ENCODE data around the gene TRIO. TPM values are rescaled to one million over a fixed set of nuclear protein-coding genes. Genes with fewer than 3 reads are reported as not detected.

Gene TRIO
- total RNA-seq, 1 donor from 2014 or later, result 89.8 TPM

GRCh38 chr5:14353726-14354474, 210.8 kb downstream of the TRIO start:
- intact Hi-C loops (cut with DNase I), result loop anchor here (5.0 kb wide), 1 partner anchor 293 kb away; no protein-coding TSS in a partner anchor
- DNase-seq (ENCODE audit: low spot score), result no peak

DNA sequence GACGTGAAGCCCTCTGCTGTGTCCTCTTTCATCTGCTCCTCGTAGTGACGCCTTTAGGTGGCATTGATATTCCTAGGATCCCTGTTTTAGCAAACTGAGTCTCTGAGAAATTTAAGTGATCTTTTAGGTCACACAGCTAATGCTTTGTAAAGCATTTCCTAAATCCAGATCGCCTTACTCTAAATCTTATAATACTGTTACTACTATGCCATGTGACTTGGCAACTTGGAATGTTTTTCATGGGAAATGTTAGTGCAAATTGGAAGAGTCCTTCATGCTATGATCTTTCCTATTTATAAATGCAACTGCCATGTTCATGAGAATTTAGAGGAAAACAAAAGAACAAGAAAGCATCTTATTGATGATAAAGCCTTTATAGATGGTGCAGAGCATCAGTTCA, 212.2 kb downstream of the TRIO start:
- intact Hi-C loops (cut with DNase I), result no loop called here

DNA sequence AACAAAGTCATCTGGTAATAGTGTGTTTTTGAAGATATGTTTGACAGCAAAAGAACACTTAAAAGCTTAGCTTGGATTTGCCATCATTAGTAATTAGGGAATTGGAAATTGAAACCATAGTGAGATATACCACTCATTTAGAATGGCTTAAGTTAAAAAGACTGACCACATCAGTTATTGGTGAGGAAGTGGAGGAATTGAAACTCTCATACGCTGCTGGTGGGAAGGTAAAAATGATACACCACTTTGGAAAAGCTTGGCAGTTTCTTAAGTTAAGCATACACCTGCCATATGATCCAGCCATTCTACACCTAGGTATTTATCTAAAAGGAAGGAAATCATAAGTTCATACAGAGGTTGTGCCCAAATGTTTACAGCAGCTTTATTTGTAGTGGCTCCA, 213.2 kb downstream of the TRIO start:
- intact Hi-C loops (cut with DNase I), result no loop called here
- no peak for DNase-seq (ENCODE audit: low spot score)

More for the DNA sequence above, 212.2 kb downstream of the TRIO start:
- no peak for DNase-seq (ENCODE audit: low spot score)

DNA sequence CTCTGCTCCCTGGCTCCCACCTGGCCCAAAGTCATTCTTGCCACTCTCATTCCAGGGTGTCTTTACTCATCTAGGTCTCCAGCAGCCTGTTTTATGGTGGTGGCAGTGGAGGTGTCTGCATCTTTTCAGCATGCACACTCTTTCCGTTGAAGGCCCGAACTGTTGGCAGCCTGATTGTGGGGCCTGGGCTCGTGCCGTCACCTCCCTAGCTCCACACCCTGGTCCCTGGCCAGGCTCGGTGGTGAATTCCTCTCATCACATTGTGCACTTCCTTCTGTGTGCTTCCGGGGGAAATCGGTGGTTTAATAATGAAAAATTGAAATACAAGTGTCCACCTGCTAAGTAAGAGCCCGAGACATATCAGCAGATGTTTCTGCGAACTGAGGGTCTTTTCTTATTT, 214.3 kb downstream of the TRIO start:
- intact Hi-C loops (cut with DNase I), result no loop called here
- no peak for DNase-seq (ENCODE audit: low spot score)

- intact Hi-C loops (cut with DNase I), result no loop called here
- DNase-seq (ENCODE audit: low spot score), result no peak
Measured at GRCh38 chr5:14357851-14358250, 214.7 kb downstream of the TRIO start.

DNA sequence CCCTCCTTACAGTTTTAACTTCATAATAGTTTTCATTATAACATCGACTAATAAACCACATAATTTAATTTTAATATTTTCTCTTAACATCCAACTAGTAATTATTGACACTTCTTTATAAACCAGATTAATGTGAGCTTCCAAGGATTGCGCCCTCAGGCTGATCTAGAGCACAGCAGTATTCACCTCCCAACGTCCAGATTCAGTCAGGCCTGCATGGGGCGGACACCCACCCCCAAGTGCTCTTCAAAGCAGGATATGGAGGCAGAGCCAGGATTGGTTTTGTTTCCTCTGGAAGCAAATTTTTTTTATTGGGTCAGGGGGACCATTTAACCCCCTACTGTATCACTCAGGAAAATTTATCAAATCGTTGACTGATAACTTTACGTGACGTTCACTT, 215.4 kb downstream of the TRIO start:
- intact Hi-C loops (cut with DNase I), result no loop called here
- DNase-seq (ENCODE audit: low spot score), result no peak

- intact Hi-C loops (cut with DNase I), result no loop called here
- no peak for DNase-seq (ENCODE audit: low spot score)
Measured at GRCh38 chr5:14359069-14360043, 216.2 kb downstream of the TRIO start.

DNA sequence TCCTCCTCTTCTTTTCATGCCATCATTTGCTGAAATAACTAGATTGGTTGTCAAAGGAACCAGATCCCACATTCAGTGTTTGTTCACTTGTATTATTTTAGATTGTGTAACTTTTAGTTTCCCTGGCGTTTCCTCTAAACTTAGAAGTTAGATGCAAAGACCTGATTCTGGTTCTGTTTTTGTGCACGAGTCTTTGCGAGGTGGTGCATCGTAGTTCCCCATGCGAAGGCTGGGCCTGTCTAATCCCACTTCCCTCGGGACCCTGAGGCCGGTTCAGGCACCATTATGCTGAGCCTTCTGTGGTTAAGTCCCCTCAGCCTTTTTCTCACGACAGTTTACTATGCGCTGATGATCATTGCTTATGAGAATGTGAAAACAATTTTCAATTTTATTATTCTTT, 219.3 kb downstream of the TRIO start:
- DNase-seq (ENCODE audit: low spot score), result no peak
- intact Hi-C loops (cut with DNase I), result no loop called here

- no peak for DNase-seq (ENCODE audit: low spot score)
- intact Hi-C loops (cut with DNase I), result no loop called here
Measured at GRCh38 chr5:14364096-14364495, 221.0 kb downstream of the TRIO start.

GRCh38 chr5:14364576-14365472, 221.7 kb downstream of the TRIO start:
- intact Hi-C loops (cut with DNase I), result loop anchor here (5.0 kb wide), 1 partner anchor 378 kb away; no protein-coding TSS in a partner anchor
- DNase-seq (ENCODE audit: low spot score), result no peak

DNA sequence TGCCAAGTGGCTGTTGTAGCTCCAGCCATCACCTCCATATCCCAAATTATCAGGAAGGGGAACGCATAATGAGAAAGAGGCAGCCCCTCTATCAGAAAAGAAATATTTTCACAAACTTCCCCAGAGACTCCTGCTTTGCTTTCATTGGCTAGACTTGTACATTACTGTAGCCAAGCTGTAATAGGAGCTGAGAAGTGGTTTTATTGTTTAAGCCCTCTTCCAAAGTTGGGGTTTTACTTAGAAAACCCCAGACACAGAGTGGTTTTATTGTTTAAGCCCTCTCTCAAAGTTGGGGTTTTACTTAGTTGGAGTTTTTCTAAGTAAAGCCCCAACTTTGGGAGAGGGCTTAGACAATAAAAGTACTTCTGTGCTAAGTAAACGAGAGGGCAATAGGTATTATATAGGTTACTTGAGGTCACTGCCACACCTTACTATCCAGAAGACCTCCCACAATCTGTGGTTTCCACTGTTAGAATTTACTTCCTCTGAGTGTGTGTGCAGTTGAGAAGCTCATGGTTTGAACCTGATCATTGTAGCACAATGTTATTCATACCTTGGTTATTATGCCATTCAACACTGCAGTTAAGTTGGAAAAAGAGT, 222.8 kb downstream of the TRIO start:
- no peak for DNase-seq (ENCODE audit: low spot score)
- intact Hi-C loops (cut with DNase I), result loop anchor here (5.0 kb wide), 1 partner anchor 379 kb away; no protein-coding TSS in a partner anchor

GRCh38 chr5:14366763-14367162, 223.6 kb downstream of the TRIO start:
- no peak for DNase-seq (ENCODE audit: low spot score)
- intact Hi-C loops (cut with DNase I), result loop anchor here (5.0 kb wide), 1 partner anchor 379 kb away; no protein-coding TSS in a partner anchor

DNA sequence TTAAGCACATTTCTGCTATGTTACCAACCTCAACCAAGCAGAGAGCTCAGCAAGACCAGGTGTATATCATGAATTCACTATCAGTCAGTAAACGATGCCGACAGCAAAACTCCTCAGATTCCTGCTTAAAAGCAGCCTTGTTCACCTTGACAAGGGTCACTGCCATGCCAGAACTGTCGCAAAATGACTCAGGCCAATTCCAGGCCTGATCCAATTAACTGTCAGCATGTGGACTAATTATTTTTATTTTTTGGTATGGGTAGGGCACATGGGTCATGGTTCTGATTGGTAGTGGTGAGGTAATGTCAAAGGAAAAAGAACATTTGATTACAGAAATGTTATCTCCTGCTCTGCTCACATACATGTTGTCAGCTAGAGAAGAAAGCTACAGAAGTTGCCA, 224.2 kb downstream of the TRIO start:
- intact Hi-C loops (cut with DNase I), result loop anchor here (5.0 kb wide), 1 partner anchor 380 kb away; no protein-coding TSS in a partner anchor
- no peak for DNase-seq (ENCODE audit: low spot score)

- intact Hi-C loops (cut with DNase I), result loop anchor here (5.0 kb wide), 1 partner anchor 382 kb away; no protein-coding TSS in a partner anchor
Measured at GRCh38 chr5:14369780-14370179, 226.6 kb downstream of the TRIO start.

GRCh38 chr5:14370386-14370785, 227.2 kb downstream of the TRIO start:
- no peak for DNase-seq (ENCODE audit: low spot score)
- intact Hi-C loops (cut with DNase I), result no loop called here

More at GRCh38 chr5:14369780-14370179, 226.6 kb downstream of the TRIO start:
- no peak for DNase-seq (ENCODE audit: low spot score)

DNA sequence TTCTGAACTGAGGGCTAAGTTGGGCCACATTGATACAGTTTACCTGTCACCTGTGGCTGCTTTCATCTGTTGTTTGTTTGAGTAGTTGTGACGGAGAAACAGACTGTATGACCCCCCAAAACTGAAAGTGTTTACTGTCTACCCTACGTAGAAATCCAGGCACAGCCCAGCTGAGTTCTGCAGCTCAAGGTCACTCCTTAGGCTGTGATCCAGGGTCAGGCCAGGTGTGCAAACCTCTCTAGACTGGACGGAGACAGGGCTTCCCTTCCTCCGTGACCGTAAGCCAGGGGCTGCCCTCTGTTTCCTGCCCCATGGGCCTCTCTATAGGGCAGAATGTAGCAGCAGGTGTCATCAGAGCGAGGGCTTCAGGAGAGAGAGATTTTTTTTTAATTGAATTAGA, 230.5 kb downstream of the TRIO start:
- intact Hi-C loops (cut with DNase I), result no loop called here
- DNase-seq (ENCODE audit: low spot score), result no peak

DNA sequence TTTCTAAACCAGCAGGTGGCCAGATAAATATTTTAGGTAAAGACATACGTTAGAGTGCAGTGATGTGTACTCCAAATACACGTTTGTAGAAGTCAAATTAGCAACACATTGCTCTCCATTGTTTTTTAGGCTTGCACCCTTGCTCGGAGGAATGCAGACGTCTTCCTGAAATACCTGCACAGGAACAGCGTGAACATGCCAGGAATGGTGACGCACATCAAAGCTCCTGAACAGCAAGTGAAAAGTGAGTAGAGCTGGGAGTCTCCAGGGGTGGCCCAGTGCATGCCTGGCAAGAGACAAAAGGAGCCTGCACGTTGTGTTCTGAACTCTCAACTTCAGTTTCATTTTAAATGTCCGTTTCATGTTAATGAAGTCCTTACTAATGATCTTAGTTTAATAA, 231.0 kb downstream of the TRIO start:
- intact Hi-C loops (cut with DNase I), result no loop called here
- no peak for DNase-seq (ENCODE audit: low spot score)

- no peak for DNase-seq (ENCODE audit: low spot score)
- intact Hi-C loops (cut with DNase I), result no loop called here
Measured at GRCh38 chr5:14376789-14377188, 233.6 kb downstream of the TRIO start.

All from cardiac septum (tissue), 1 donor.